KMS-11 (cell line): Measurements from ENCODE around the gene DBNDD2.

Experiments
- H2AFZ ChIP-seq: fragments of 200-600 bp; sonication (generic); 2 replicates; pipeline ENCODE4 v1.6.1; 2016; ENCODE audit warnings: antibody characterized with exemption, mixed run types, low read depth
- H3K27ac ChIP-seq: fragments of 200-600 bp; sonication (generic); 2 replicates; pipeline ENCODE4 v1.6.1; 2016; ENCODE audit warnings: mild to moderate bottlenecking, mixed run types
- H3K27me3 ChIP-seq: fragments of 200-600 bp; sonication (generic); 2 replicates; pipeline ENCODE4 v1.6.1; 2017; ENCODE audit warnings: mild to moderate bottlenecking, low read depth, mixed run types, moderate library complexity; ENCODE audit not compliant: insufficient read depth
- H3K36me3 ChIP-seq: fragments of 200-600 bp; sonication (generic); 2 replicates; pipeline ENCODE4 v1.6.1; 2017; ENCODE audit warnings: mild to moderate bottlenecking, mixed run types; ENCODE audit not compliant: insufficient read depth
- H3K4me1 ChIP-seq: fragments of 200-600 bp; sonication (generic); 2 replicates; pipeline ENCODE4 v1.6.1; 2016; ENCODE audit warnings: mild to moderate bottlenecking, low read depth, mixed run types; ENCODE audit not compliant: poor library complexity, severe bottlenecking
- H3K4me2 ChIP-seq: fragments of 200-600 bp; sonication (generic); 2 replicates; pipeline ENCODE4 v1.7.0; 2016; ENCODE audit warnings: mild to moderate bottlenecking, mixed run types
- H3K4me3 ChIP-seq: fragments of 200-600 bp; sonication (generic); IDR thresholded peaks from 2 replicates; pipeline ENCODE4 v1.6.1; 2017; ENCODE audit warnings: low read depth, low read length, mixed read lengths; ENCODE audit not compliant: insufficient read depth
- H3K79me2 ChIP-seq: fragments of 200-600 bp; sonication (generic); 2 replicates; pipeline ENCODE4 v1.6.1; 2016; ENCODE audit warnings: low read depth, mixed run types; ENCODE audit not compliant: insufficient read depth
- H3K9ac ChIP-seq: fragments of 200-600 bp; sonication (generic); 2 replicates; pipeline ENCODE4 v1.6.1; 2016; ENCODE audit warnings: mild to moderate bottlenecking, mixed run types
- H4K20me1 ChIP-seq: fragments of 200-600 bp; sonication (generic); 2 replicates; pipeline ENCODE4 v1.6.1; 2016; ENCODE audit warnings: mild to moderate bottlenecking, mixed run types; ENCODE audit not compliant: insufficient read depth
- TF ChIP-seq, protein P1 (sequence below): fragments of 200-600 bp; sonication (generic); conservative IDR thresholded peaks from 2 replicates; pipeline ENCODE4 v1.6.1; 2017; ENCODE audit warnings: low read depth, mild to moderate bottlenecking, antibody characterized with exemption, low read length, moderate library complexity, mixed read lengths

The DBNDD2 gene

DNA sequence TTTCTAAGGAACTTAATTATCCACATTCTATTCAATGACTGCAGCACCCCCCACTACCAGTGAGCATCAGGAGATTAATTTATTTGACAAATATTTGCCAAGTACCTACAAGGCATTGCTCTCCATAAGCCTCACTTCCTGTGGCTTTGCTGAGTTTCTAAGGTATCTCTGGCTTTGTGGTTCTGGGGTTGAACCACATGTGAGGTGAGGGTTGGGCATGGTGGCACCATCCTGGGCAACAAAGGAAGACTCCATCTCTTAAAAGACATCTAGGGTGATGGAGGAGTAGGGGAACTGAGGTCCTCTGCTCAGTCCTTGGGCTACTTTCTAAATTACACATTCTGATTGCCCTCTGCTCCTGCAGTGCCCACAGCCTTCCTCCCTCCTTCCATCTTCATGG, 36.0 kb downstream of the DBNDD2 start:
- H3K4me3 ChIP-seq = no peak overlapping the region
- H3K4me2 ChIP-seq = peak overlapping the region; percentile 37; the same call in 1 of the 2 replicates
- H3K27ac ChIP-seq = no peak overlapping the region
- no peaks in the 10 kb centered on the region for H3K36me3 ChIP-seq
- peaks cover 14% of the 10 kb centered on the region for H3K4me1 ChIP-seq
- H4K20me1 ChIP-seq = no peaks in the 10 kb centered on the region
- no peaks in the 10 kb centered on the region for H3K79me2 ChIP-seq
- TF ChIP-seq, protein P1, sequence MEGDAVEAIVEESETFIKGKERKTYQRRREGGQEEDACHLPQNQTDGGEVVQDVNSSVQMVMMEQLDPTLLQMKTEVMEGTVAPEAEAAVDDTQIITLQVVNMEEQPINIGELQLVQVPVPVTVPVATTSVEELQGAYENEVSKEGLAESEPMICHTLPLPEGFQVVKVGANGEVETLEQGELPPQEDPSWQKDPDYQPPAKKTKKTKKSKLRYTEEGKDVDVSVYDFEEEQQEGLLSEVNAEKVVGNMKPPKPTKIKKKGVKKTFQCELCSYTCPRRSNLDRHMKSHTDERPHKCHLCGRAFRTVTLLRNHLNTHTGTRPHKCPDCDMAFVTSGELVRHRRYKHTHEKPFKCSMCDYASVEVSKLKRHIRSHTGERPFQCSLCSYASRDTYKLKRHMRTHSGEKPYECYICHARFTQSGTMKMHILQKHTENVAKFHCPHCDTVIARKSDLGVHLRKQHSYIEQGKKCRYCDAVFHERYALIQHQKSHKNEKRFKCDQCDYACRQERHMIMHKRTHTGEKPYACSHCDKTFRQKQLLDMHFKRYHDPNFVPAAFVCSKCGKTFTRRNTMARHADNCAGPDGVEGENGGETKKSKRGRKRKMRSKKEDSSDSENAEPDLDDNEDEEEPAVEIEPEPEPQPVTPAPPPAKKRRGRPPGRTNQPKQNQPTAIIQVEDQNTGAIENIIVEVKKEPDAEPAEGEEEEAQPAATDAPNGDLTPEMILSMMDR = no peak
- H3K9ac ChIP-seq = no peak overlapping the region
- H2AFZ ChIP-seq = no peak overlapping the region
- no peaks in the 10 kb centered on the region for H3K27me3 ChIP-seq

DNA sequence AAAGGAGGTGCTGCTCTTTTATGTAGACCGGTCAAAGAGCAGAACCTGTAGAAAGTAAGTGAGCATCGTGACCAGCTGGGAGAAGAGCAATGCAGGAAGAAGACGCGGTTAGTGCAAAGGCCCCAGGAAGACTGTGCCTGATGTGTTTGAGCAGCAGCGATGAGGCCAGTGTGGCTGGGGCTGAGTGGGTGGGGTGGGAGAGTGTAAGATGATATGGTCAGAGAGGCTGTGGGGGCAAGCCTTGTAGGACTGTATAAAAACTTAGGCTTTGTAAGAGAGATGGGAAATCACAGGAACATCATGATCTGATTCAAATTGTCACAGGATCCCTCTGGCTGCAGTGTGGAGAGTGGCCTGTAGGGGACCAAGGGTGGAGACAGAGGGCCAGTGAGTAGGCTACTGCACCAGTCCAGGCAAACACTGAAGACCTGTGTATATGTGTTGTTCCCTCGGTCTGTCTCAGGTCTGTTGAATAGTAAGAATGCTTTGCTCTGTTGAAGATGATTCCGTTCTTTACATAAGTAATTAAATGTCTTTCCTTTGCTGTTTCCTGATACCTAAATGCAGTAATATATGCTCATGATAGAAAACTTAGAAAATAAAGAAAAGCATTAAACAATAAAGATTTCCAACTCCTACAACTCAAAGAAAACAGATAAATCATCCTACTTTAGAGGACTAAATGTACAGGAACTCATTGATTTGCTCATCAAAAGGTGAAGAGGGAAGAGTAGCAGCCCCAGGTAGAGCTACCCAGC, 37.9 kb downstream of the DBNDD2 start:
- Histone ChIP-seq H3K27ac (no peak overlapping the region), H3K27me3 (no peaks in the 10 kb centered on the region), H3K36me3 (no peaks in the 10 kb centered on the region), H3K9ac (no peak overlapping the region), H3K79me2 (no peaks in the 10 kb centered on the region), H3K4me1 (peaks cover 14% of the 10 kb centered on the region), H3K4me2 (no peak overlapping the region), H3K4me3 (no peak overlapping the region), H4K20me1 (no peaks in the 10 kb centered on the region), H2AFZ (no peak overlapping the region)
- TF ChIP-seq, protein P1 = peak; percentile 84

DNA sequence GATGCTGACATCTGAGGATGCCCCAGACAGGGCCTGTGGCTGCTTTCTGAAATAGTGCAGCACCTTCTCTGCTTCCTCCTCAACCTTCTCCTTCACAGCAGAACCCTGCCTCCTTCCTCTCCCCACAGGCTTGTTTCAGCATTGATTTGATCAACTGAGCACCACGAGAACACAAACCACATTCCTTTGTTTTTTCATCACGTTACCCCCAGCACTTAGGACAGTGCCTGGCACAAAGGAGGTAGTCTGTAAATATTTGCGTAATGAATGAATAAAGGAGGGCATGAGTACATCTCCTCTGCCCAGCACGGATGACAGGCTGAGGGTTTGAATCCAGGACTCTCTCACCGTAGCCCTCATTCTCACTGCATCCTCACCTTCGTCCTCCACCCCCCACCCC, 40.2 kb downstream of the DBNDD2 start:
- H2AFZ ChIP-seq = no peak overlapping the region
- H3K27ac ChIP-seq = no peak overlapping the region
- TF ChIP-seq, protein P1 = no peak
- no peaks in the 10 kb centered on the region for H4K20me1 ChIP-seq
- H3K36me3 ChIP-seq = no peaks in the 10 kb centered on the region
- no peak overlapping the region for H3K9ac ChIP-seq
- peaks cover 14% of the 10 kb centered on the region for H3K4me1 ChIP-seq
- no peaks in the 10 kb centered on the region for H3K79me2 ChIP-seq
- no peaks in the 10 kb centered on the region for H3K27me3 ChIP-seq
- H3K4me2 ChIP-seq = no peak overlapping the region
- no peak overlapping the region for H3K4me3 ChIP-seq

DNA sequence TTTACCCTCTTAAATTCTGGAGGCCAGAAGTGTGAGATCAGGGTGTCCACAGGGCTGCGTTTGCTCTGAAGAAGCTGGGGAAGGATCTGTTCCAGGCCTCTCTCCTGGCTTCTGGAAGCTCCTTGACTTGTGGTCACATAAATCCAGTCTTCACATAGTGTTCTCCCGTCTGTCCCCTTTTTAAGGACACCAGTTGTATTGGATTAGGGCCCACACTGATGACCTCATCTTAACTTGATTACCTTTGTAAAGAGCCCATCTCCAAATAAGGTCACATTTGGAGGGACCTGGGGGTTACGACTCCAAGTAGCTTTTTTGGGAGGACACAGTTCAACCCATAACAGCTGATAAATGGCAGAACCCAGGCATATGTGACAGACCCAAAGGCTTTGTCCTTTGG, 41.4 kb downstream of the DBNDD2 start:
- Histone ChIP-seq H3K27ac (no peak overlapping the region), H3K36me3 (no peaks in the 10 kb centered on the region)

More for the DNA sequence above, 41.4 kb downstream of the DBNDD2 start:
- no peaks in the 10 kb centered on the region for H3K79me2 ChIP-seq
- TF ChIP-seq, protein P1 = no peak
- no peak overlapping the region for H3K9ac ChIP-seq
- H3K4me2 ChIP-seq = no peak overlapping the region
- no peaks in the 10 kb centered on the region for H3K27me3 ChIP-seq
- H3K4me1 ChIP-seq = peaks cover 2% of the 10 kb centered on the region
- no peaks in the 10 kb centered on the region for H4K20me1 ChIP-seq
- no peak overlapping the region for H2AFZ ChIP-seq
- no peak overlapping the region for H3K4me3 ChIP-seq
